ENCODE results near the gene KLF1.

The KLF1 gene

GRCh38 chr19:12834976-12835757, 51.8 kb downstream of the KLF1 start:
- Histone ChIP-seq H3K4me3 (ENCODE audit: low read length, poor library complexity, severe bottlenecking) (peak overlapping the region; percentile 78), H3K79me2 (ENCODE audit: insufficient read depth, low read length) (peaks cover 14% of the 10 kb centered on the region), H3K27me3 (ENCODE audit: insufficient read depth, low read length, poor library complexity, severe bottlenecking) (no peaks in the 10 kb centered on the region), H3K9ac (ENCODE audit: low read depth, low read length, poor library complexity, severe bottlenecking) (peak overlapping the region; percentile 75), H3K36me3 (ENCODE audit: insufficient read depth, low read length) (no peaks in the 10 kb centered on the region), H4K20me1 (ENCODE audit: insufficient read depth, low read length, poor library complexity, severe bottlenecking) (peaks cover 9% of the 10 kb centered on the region), H3F3A (ENCODE audit: low read depth) (no peaks in the 10 kb centered on the region), H3K4me1 (ENCODE audit: insufficient read depth, low read length, poor library complexity, severe bottlenecking) (peaks cover 31% of the 10 kb centered on the region), H2AFZ (ENCODE audit: low read length) (no peak overlapping the region), H3K4me2 (ENCODE audit: low read depth, low read length, poor library complexity, severe bottlenecking) (no peak overlapping the region), H3K9me2 (replicated peaks; ENCODE audit: low read depth, low read length) (no peaks in the 10 kb centered on the region), H3K9me3 (ENCODE audit: insufficient read depth, low read depth, low read length) (no peaks in the 10 kb centered on the region)
- TF ChIP-seq EZH2phosphoT487 (IDR thresholded peaks at IDR 0.05; ENCODE audit: borderline replicate concordance), result no peak
- no peak for TF ChIP-seq CTCF (conservative IDR thresholded peaks at IDR 0.05; ENCODE audit: low read length)

- peaks cover 30% of the 10 kb centered on the region for H3K4me1 ChIP-seq (ENCODE audit: insufficient read depth, low read length, poor library complexity, severe bottlenecking)
- peaks cover 10% of the 10 kb centered on the region for H3K79me2 ChIP-seq (ENCODE audit: insufficient read depth, low read length)
- H3K36me3 ChIP-seq (ENCODE audit: insufficient read depth, low read length), result no peaks in the 10 kb centered on the region
- no peaks in the 10 kb centered on the region for H3K27me3 ChIP-seq (ENCODE audit: insufficient read depth, low read length, poor library complexity, severe bottlenecking)
- H4K20me1 ChIP-seq (ENCODE audit: insufficient read depth, low read length, poor library complexity, severe bottlenecking), result peaks cover 5% of the 10 kb centered on the region
- TF ChIP-seq CTCF (conservative IDR thresholded peaks at IDR 0.05; ENCODE audit: low read length) (no peak), EZH2phosphoT487 (IDR thresholded peaks at IDR 0.05; ENCODE audit: borderline replicate concordance) (no peak)
- peak within 1 kb of the TSS; percentile 78 for H3K4me3 ChIP-seq (ENCODE audit: low read length, poor library complexity, severe bottlenecking)
- no peaks in the 10 kb centered on the region for H3K9me2 ChIP-seq (replicated peaks; ENCODE audit: low read depth, low read length)
- H2AFZ ChIP-seq (ENCODE audit: low read length), result peak within 1 kb of the TSS; percentile 94
- H3K4me2 ChIP-seq (ENCODE audit: low read depth, low read length, poor library complexity, severe bottlenecking), result peak within 1 kb of the TSS; percentile 78
- H3K9me3 ChIP-seq (ENCODE audit: insufficient read depth, low read depth, low read length), result no peaks in the 10 kb centered on the region
- peak within 1 kb of the TSS; percentile 75 for H3K9ac ChIP-seq (ENCODE audit: low read depth, low read length, poor library complexity, severe bottlenecking)
- H3F3A ChIP-seq (ENCODE audit: low read depth), result no peaks in the 10 kb centered on the region
Measured at GRCh38 chr19:12834566-12834943, 52.4 kb downstream of the KLF1 start, which contains the start of gene RTBDN. Gene RTBDN, minus strand, starts transcription at chr19:12834579. Its CDS starts 4,600 bp downstream, at chr19:12829979.

Data from Loucy (cell line).